ENCODE results near the gene OBSL1.

DNA sequence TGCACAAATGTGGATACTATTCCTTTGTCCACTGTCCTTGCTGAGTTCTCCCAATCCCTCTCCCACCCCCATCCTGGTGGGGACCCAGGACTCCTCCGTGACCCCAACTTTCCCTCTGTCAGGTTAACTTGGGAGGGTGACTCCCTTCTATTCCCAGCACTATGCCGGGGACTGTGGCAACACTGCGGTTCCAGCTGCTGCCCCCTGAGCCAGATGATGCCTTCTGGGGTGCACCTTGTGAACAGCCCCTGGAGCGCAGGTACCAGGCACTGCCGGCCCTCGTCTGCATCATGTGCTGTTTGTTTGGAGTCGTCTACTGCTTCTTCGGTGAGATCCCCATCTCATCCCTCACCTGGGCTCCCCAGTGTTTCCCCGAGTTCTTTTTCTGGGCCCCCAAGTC, 26.8 kb downstream of the OBSL1 start:
- TF ChIP-seq EZH2phosphoT487 (IDR thresholded peaks at IDR 0.05; ENCODE audit: borderline replicate concordance, low read length) = no peak
- TF ChIP-seq, protein P1, sequence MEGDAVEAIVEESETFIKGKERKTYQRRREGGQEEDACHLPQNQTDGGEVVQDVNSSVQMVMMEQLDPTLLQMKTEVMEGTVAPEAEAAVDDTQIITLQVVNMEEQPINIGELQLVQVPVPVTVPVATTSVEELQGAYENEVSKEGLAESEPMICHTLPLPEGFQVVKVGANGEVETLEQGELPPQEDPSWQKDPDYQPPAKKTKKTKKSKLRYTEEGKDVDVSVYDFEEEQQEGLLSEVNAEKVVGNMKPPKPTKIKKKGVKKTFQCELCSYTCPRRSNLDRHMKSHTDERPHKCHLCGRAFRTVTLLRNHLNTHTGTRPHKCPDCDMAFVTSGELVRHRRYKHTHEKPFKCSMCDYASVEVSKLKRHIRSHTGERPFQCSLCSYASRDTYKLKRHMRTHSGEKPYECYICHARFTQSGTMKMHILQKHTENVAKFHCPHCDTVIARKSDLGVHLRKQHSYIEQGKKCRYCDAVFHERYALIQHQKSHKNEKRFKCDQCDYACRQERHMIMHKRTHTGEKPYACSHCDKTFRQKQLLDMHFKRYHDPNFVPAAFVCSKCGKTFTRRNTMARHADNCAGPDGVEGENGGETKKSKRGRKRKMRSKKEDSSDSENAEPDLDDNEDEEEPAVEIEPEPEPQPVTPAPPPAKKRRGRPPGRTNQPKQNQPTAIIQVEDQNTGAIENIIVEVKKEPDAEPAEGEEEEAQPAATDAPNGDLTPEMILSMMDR (IDR thresholded peaks at IDR 0.05; ENCODE audit: low read depth, low read length, poor library complexity, severe bottlenecking) = no peak
